HepG2 (cell line): ENCODE data around the gene NRP1.

Experiments used
- CEBPB ChIP-seq: IDR thresholded peaks from 2 replicates; pipeline ENCODE4 v1.6.1; 2011; ENCODE audit warnings: low read depth, low read length, improper control_type of control experiment, borderline replicate concordance
- JUND ChIP-seq: sonication (generic); formaldehyde crosslinking; IDR thresholded peaks from 2 replicates; pipeline ENCODE4 v1.8.0; 2022; ENCODE audit warnings: mild to moderate bottlenecking, missing genetic modification reagents
- TF ChIP-seq, protein P1 (sequence below): sonication (generic); formaldehyde crosslinking; IDR thresholded peaks from 2 replicates; pipeline ENCODE4 v1.5.0; 2020; ENCODE audit warnings: missing genetic modification reagents
- TF ChIP-seq, protein P2 (sequence below): sonication (generic); formaldehyde crosslinking; IDR thresholded peaks from 2 replicates; pipeline ENCODE4 v1.5.0; 2020; ENCODE audit warnings: mild to moderate bottlenecking, missing genetic modification reagents, moderate library complexity

DNA sequence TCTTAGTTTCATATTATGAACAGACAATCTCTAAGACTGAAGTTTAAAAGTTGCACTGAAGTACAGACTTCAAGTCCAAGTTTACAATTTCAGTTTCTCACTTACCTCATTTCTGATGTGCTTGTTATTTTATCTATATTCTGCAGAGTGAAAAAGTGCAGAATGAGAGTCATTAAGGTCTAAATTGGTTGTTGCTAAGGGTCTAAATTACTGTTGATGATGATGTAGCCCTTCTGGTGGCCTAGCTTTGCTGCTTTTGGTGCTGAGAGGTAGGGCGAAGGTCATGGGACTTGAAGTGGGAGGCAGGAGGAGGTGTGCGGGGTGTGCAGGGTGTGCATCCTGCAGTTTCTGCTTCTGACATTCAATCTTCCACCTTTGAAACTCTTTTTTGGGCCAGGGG lies 38.8 kb upstream of the NRP1 start:
- no peak for TF ChIP-seq JUND (CRISPR knock-in tag)
- TF ChIP-seq, protein P1, sequence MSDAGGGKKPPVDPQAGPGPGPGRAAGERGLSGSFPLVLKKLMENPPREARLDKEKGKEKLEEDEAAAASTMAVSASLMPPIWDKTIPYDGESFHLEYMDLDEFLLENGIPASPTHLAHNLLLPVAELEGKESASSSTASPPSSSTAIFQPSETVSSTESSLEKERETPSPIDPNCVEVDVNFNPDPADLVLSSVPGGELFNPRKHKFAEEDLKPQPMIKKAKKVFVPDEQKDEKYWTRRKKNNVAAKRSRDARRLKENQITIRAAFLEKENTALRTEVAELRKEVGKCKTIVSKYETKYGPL = no peak
- no peak for TF ChIP-seq CEBPB
- TF ChIP-seq, protein P2, sequence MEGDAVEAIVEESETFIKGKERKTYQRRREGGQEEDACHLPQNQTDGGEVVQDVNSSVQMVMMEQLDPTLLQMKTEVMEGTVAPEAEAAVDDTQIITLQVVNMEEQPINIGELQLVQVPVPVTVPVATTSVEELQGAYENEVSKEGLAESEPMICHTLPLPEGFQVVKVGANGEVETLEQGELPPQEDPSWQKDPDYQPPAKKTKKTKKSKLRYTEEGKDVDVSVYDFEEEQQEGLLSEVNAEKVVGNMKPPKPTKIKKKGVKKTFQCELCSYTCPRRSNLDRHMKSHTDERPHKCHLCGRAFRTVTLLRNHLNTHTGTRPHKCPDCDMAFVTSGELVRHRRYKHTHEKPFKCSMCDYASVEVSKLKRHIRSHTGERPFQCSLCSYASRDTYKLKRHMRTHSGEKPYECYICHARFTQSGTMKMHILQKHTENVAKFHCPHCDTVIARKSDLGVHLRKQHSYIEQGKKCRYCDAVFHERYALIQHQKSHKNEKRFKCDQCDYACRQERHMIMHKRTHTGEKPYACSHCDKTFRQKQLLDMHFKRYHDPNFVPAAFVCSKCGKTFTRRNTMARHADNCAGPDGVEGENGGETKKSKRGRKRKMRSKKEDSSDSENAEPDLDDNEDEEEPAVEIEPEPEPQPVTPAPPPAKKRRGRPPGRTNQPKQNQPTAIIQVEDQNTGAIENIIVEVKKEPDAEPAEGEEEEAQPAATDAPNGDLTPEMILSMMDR (CRISPR knock-in tag) = no peak
